H9 (cell line): Measurements from ENCODE around the gene FNDC3B. TPM values are rescaled to one million over a fixed set of nuclear protein-coding genes. Genes with fewer than 3 reads are reported as not detected.

ENCODE experiments used
- DNase-seq: peaks from one replicate; pipeline ENCODE4 v3.0.0-alpha.2; 2017
- H2AFZ ChIP-seq: one replicate; pipeline ENCODE4 v1.6.1; 2013; ENCODE audit warnings: mild to moderate bottlenecking, low read length, control low read depth, moderate library complexity
- H2AK5ac ChIP-seq: 2 replicates; pipeline ENCODE4 v1.6.1; 2013; ENCODE audit warnings: low read length, control low read depth, mixed read lengths; ENCODE audit not compliant: insufficient read length
- H2BK120ac ChIP-seq: one replicate; pipeline ENCODE4 v1.6.1; 2013; ENCODE audit warnings: low read depth, mild to moderate bottlenecking, low read length, control low read depth, inconsistent platforms; ENCODE audit not compliant: poor library complexity, severe bottlenecking
- H2BK12ac ChIP-seq: 2 replicates; pipeline ENCODE4 v1.6.1; 2013; ENCODE audit warnings: low read length, control low read depth, mixed read lengths, low read depth; ENCODE audit not compliant: insufficient read length
- H2BK15ac ChIP-seq: 2 replicates; pipeline ENCODE4 v1.6.1; 2013; ENCODE audit warnings: low read depth, low read length, control low read depth
- H2BK20ac ChIP-seq: one replicate; pipeline ENCODE4 v1.6.1; 2013; ENCODE audit warnings: low read depth, mild to moderate bottlenecking, low read length, control low read depth, inconsistent platforms; ENCODE audit not compliant: poor library complexity, severe bottlenecking
- H2BK5ac ChIP-seq: 2 replicates; pipeline ENCODE4 v1.6.1; 2013; ENCODE audit warnings: low read length, control low read depth, mixed read lengths; ENCODE audit not compliant: insufficient read length
- H3K14ac ChIP-seq: 2 replicates; pipeline ENCODE4 v1.6.1; 2013; ENCODE audit warnings: low read length, control low read depth; ENCODE audit not compliant: insufficient read depth
- H3K18ac ChIP-seq: 2 replicates; pipeline ENCODE4 v1.6.1; 2013; ENCODE audit warnings: low read depth, mild to moderate bottlenecking, mixed read lengths, low read length, control low read depth; ENCODE audit not compliant: insufficient read length
- H3K23ac ChIP-seq: 2 replicates; pipeline ENCODE4 v1.6.1; 2013; ENCODE audit warnings: low read length, control low read depth, mixed read lengths, low read depth; ENCODE audit not compliant: insufficient read length
- H3K23me2 ChIP-seq: 2 replicates; pipeline ENCODE4 v1.6.1; 2013; ENCODE audit warnings: low read depth, mild to moderate bottlenecking, mixed read lengths, low read length, control low read depth; ENCODE audit not compliant: insufficient read length, poor library complexity, severe bottlenecking
- H3K27ac ChIP-seq: 2 replicates; pipeline ENCODE4 v1.5.1; 2013; ENCODE audit warnings: low read length, control low read depth, mixed read lengths, low read depth; ENCODE audit not compliant: insufficient read length
- H3K27me3 ChIP-seq: 2 replicates; pipeline ENCODE4 v1.6.1; 2013; ENCODE audit warnings: low read length, control low read depth, inconsistent platforms; ENCODE audit not compliant: insufficient read depth
- H3K4ac ChIP-seq: 2 replicates; pipeline ENCODE4 v1.6.1; 2013; ENCODE audit warnings: low read depth, mild to moderate bottlenecking, control low read depth, inconsistent platforms, low read length, moderate library complexity
- H3K4me1 ChIP-seq: 2 replicates; pipeline ENCODE4 v1.6.1; 2013; ENCODE audit warnings: low read length, control low read depth, inconsistent platforms; ENCODE audit not compliant: insufficient read depth
- H3K4me2 ChIP-seq: 2 replicates; pipeline ENCODE4 v1.6.1; 2013; ENCODE audit warnings: low read length, control low read depth, mixed read lengths; ENCODE audit not compliant: insufficient read length, insufficient read depth
- H3K56ac ChIP-seq: 2 replicates; pipeline ENCODE4 v1.6.1; 2013; ENCODE audit warnings: low read depth, mild to moderate bottlenecking, mixed read lengths, low read length, control low read depth; ENCODE audit not compliant: insufficient read length
- H3K79me1 ChIP-seq: 2 replicates; pipeline ENCODE4 v1.6.1; 2013; ENCODE audit warnings: low read depth, mild to moderate bottlenecking, moderate library complexity, low read length, control low read depth, inconsistent platforms; ENCODE audit not compliant: insufficient read depth, poor library complexity, severe bottlenecking
- H3K79me2 ChIP-seq: 2 replicates; pipeline ENCODE4 v1.6.1; 2013; ENCODE audit warnings: low read length, control low read depth, inconsistent platforms; ENCODE audit not compliant: insufficient read depth
- H3K9ac ChIP-seq: 2 replicates; pipeline ENCODE4 v1.6.1; 2013; ENCODE audit warnings: low read length, control low read depth, mixed read lengths; ENCODE audit not compliant: insufficient read length; ENCODE audit errors: extremely low read depth
- H3K9me3 ChIP-seq: one replicate; pipeline ENCODE4 v1.6.1; 2013; ENCODE audit warnings: low read depth, low read length, inconsistent platforms; ENCODE audit not compliant: control insufficient read depth
- H3T11ph ChIP-seq: one replicate; pipeline ENCODE4 v1.6.1; 2013; ENCODE audit warnings: mild to moderate bottlenecking, low read length, control low read depth, inconsistent platforms
- H4K20me1 ChIP-seq: one replicate; pipeline ENCODE4 v1.6.1; 2013; ENCODE audit not compliant: control insufficient read depth, insufficient read length, insufficient read depth
- H4K5ac ChIP-seq: 2 replicates; pipeline ENCODE4 v1.6.1; 2013; ENCODE audit warnings: low read depth, mild to moderate bottlenecking, mixed read lengths, low read length, control low read depth; ENCODE audit not compliant: insufficient read length
- H4K8ac ChIP-seq: replicated peaks from 2 replicates; pipeline ENCODE4 v1.6.1; 2013; ENCODE audit warnings: low read length, control low read depth, mixed read lengths, low read depth; ENCODE audit not compliant: insufficient read length
- H4K91ac ChIP-seq: 2 replicates; pipeline ENCODE4 v1.6.1; 2013; ENCODE audit warnings: low read depth, mild to moderate bottlenecking, moderate library complexity, mixed read lengths, low read length, control low read depth; ENCODE audit not compliant: insufficient read length
- H3K27ac Mint-ChIP-seq, 3 experiments: 2 replicates in 2 of 3; 3 replicates in 1 of 3; pipeline ENCODE4 v1.8.0; 2020 to 2021; ENCODE audit warnings: mixed read lengths in 3 of 3, mild to moderate bottlenecking in 1 of 3, moderate library complexity in 1 of 3
- H3K27me3 Mint-ChIP-seq: 2 replicates; pipeline ENCODE4 v1.8.0; 2021; ENCODE audit warnings: low read depth, mild to moderate bottlenecking, moderate library complexity, mixed read lengths
- H3K36me3 Mint-ChIP-seq, 3 experiments: 2 replicates in 2 of 3; 3 replicates in 1 of 3; pipeline ENCODE4 v1.8.0; 2020 to 2021; ENCODE audit warnings: low read depth in 3 of 3, mixed read lengths in 3 of 3; ENCODE audit not compliant: insufficient read depth in 1 of 3
- H3K4me1 Mint-ChIP-seq, 2 experiments: 2 replicates each; pipeline ENCODE4 v1.8.0; 2020; ENCODE audit warnings: mixed read lengths in 2 of 2
- H3K4me3 Mint-ChIP-seq, 2 experiments: 2 replicates in 1 of 2; 3 replicates in 1 of 2; pipeline ENCODE4 v1.8.0; 2020 to 2021; ENCODE audit warnings: mild to moderate bottlenecking in 2 of 2, mixed read lengths in 2 of 2, moderate library complexity in 1 of 2
- H3K9me3 Mint-ChIP-seq, 2 experiments: 2 replicates in 1 of 2; 3 replicates in 1 of 2; pipeline ENCODE4 v1.8.0; 2020; ENCODE audit warnings: mild to moderate bottlenecking in 2 of 2, mixed read lengths in 2 of 2, moderate library complexity in 1 of 2
- CTCF ChIP-seq: fragments of 200-600 bp; sonication (generic); conservative IDR thresholded peaks from 3 replicates; pipeline ENCODE4 v1.8.0; 2021; ENCODE audit warnings: antibody characterized with exemption, mild to moderate bottlenecking
- WGBS: extraction: QIAGEN DNeasy Blood & Tissue Kit; methylation state at CpG from one replicate; pipeline ENCODE4 v1.1.7; 2013; ENCODE audit warnings: missing lambda C conversion rate, low lambda C conversion rate, mixed read lengths; ENCODE audit not compliant: insufficient read length; ENCODE audit errors: extremely low coverage; 5-methylcytosine and 5-hydroxymethylcytosine counted together
- total RNA-seq: library from RNA; stranded (reverse); gene quantifications from 2 replicates; pipeline ENCODE4 v1.2.1, GENCODE V29; 2021

FNDC3B gene
- total RNA-seq, 1 experiment from 2014 or later: 43.8 TPM

GRCh38 chr3:172106989-172107388, 67.6 kb downstream of the FNDC3B start:
- Mint-ChIP-seq H3K27ac (peak overlapping the region; percentile 33 to 78 (median 50); a peak in 6 of 7 replicates), H3K27me3 (no peaks in the 10 kb centered on the region), H3K9me3 (no peaks in the 10 kb centered on the region), H3K4me3 (no peak overlapping the region), H3K4me1 (peaks cover 60 to 64% of the 10 kb centered on the region in 2 experiments), H3K36me3 (no peaks in the 10 kb centered on the region)
- Histone ChIP-seq H2AFZ (no peak overlapping the region), H2BK12ac (no peak overlapping the region), H3K27me3 (no peaks in the 10 kb centered on the region), H3T11ph (no peak overlapping the region), H2BK5ac (no peak overlapping the region), H2BK20ac (no peak overlapping the region), H3K23me2 (no peaks in the 10 kb centered on the region), H4K20me1 (no peaks in the 10 kb centered on the region), H4K91ac (no peak overlapping the region), H3K9me3 (no peaks in the 10 kb centered on the region), H2BK15ac (no peak overlapping the region), H4K8ac (no peak overlapping the region), H3K14ac (no peak overlapping the region), H3K4me1 (peaks cover 7% of the 10 kb centered on the region), H3K9ac (no peak overlapping the region), H3K23ac (no peak overlapping the region), H3K56ac (no peak overlapping the region), H3K79me1 (peaks cover 11% of the 10 kb centered on the region), H3K27ac (no peak overlapping the region), H3K4ac (no peak overlapping the region), H3K18ac (no peak overlapping the region), H2BK120ac (no peak overlapping the region), H2AK5ac (no peak overlapping the region), H3K4me2 (no peak overlapping the region), H4K5ac (no peak overlapping the region), H3K79me2 (peaks cover 22% of the 10 kb centered on the region; the same call in 1 of the 2 replicates)
- no peak for DNase-seq
- WGBS: no CpG with 5 or more reads among the region's 7 CpGs
- no peak for TF ChIP-seq CTCF
